ENCODE measurements around the gene ADGB. TPM values are rescaled to one million over a fixed set of nuclear protein-coding genes. Genes with fewer than 3 reads are reported as not detected.

The ADGB gene
- total RNA-seq, 1 donor from 2014 or later = 0.31 TPM

DNA sequence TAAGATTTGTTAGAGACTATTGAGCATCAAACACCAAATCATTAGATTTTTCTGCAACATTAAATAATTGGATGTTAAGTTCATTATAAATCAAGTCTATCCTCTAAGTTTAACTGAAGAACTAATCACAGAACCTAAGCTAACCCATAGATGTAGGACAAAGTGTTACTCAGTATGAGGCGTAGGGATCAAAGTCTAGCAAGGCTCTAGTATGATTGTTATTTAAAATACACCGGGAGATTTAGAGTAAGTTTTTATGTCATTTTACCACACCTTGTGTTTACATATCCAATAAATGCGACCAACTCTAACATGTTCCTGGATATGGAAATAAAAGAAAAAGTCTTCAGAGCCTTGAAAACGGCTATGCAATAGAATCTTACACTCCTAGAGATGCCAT is 2.6 kb downstream of the ADGB start:
- H3K4me3 Mint-ChIP-seq = no peak overlapping the region
- no peak for DNase-seq (ENCODE audit: extremely low spot score, unreplicated experiment)
- H3K4me1 Mint-ChIP-seq (ENCODE audit: unreplicated experiment) = peaks cover 7% of the 10 kb centered on the region
- no peaks in the 10 kb centered on the region for H3K9me3 Mint-ChIP-seq
- no peaks in the 10 kb centered on the region for H3K27me3 Mint-ChIP-seq
- H3K36me3 Mint-ChIP-seq = no peaks in the 10 kb centered on the region
- TF ChIP-seq, protein P1, sequence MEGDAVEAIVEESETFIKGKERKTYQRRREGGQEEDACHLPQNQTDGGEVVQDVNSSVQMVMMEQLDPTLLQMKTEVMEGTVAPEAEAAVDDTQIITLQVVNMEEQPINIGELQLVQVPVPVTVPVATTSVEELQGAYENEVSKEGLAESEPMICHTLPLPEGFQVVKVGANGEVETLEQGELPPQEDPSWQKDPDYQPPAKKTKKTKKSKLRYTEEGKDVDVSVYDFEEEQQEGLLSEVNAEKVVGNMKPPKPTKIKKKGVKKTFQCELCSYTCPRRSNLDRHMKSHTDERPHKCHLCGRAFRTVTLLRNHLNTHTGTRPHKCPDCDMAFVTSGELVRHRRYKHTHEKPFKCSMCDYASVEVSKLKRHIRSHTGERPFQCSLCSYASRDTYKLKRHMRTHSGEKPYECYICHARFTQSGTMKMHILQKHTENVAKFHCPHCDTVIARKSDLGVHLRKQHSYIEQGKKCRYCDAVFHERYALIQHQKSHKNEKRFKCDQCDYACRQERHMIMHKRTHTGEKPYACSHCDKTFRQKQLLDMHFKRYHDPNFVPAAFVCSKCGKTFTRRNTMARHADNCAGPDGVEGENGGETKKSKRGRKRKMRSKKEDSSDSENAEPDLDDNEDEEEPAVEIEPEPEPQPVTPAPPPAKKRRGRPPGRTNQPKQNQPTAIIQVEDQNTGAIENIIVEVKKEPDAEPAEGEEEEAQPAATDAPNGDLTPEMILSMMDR (conservative IDR thresholded peaks at IDR 0.05) = no peak
- H3K27ac Mint-ChIP-seq = no peak overlapping the region

- H3K4me3 Mint-ChIP-seq = no peak overlapping the region
- no peaks in the 10 kb centered on the region for H3K9me3 Mint-ChIP-seq
- peaks cover 7% of the 10 kb centered on the region for H3K4me1 Mint-ChIP-seq (ENCODE audit: unreplicated experiment)
- no peaks in the 10 kb centered on the region for H3K27me3 Mint-ChIP-seq
- no peaks in the 10 kb centered on the region for H3K36me3 Mint-ChIP-seq
- no peak for DNase-seq (ENCODE audit: extremely low spot score, unreplicated experiment)
- TF ChIP-seq, protein P1 (conservative IDR thresholded peaks at IDR 0.05) = no peak
- H3K27ac Mint-ChIP-seq = no peak overlapping the region
Observed at GRCh38 chr6:146602526-146602925, 3.8 kb downstream of the ADGB start.

GRCh38 chr6:146613947-146614346 is 15.2 kb downstream of the ADGB start:
- Mint-ChIP-seq H3K27me3 (no peaks in the 10 kb centered on the region), H3K36me3 (no peaks in the 10 kb centered on the region), H3K9me3 (no peaks in the 10 kb centered on the region), H3K4me1 (ENCODE audit: unreplicated experiment) (no peaks in the 10 kb centered on the region), H3K4me3 (no peak overlapping the region), H3K27ac (no peak overlapping the region)
- DNase-seq (ENCODE audit: extremely low spot score, unreplicated experiment) = no peak
- TF ChIP-seq, protein P1 (conservative IDR thresholded peaks at IDR 0.05) = no peak

- Mint-ChIP-seq H3K27ac (no peak overlapping the region), H3K9me3 (peaks cover 3% of the 10 kb centered on the region), H3K36me3 (no peaks in the 10 kb centered on the region), H3K4me1 (ENCODE audit: unreplicated experiment) (no peaks in the 10 kb centered on the region), H3K4me3 (no peak overlapping the region), H3K27me3 (no peaks in the 10 kb centered on the region)
- no peak for DNase-seq (ENCODE audit: extremely low spot score, unreplicated experiment)
- TF ChIP-seq, protein P1 (conservative IDR thresholded peaks at IDR 0.05) = no peak
Observed at GRCh38 chr6:146620655-146621054, 21.9 kb downstream of the ADGB start.

- Mint-ChIP-seq H3K27ac (no peak overlapping the region), H3K36me3 (no peaks in the 10 kb centered on the region), H3K27me3 (peaks cover 2% of the 10 kb centered on the region), H3K4me3 (no peak overlapping the region), H3K9me3 (no peaks in the 10 kb centered on the region), H3K4me1 (ENCODE audit: unreplicated experiment) (no peaks in the 10 kb centered on the region)
- TF ChIP-seq, protein P1 (conservative IDR thresholded peaks at IDR 0.05) = no peak
- no peak for DNase-seq (ENCODE audit: extremely low spot score, unreplicated experiment)
Observed at GRCh38 chr6:146628350-146628749, 29.6 kb downstream of the ADGB start.

- Mint-ChIP-seq H3K27me3 (peaks cover 2% of the 10 kb centered on the region), H3K4me1 (ENCODE audit: unreplicated experiment) (no peaks in the 10 kb centered on the region), H3K4me3 (no peak overlapping the region), H3K9me3 (no peaks in the 10 kb centered on the region), H3K36me3 (no peaks in the 10 kb centered on the region), H3K27ac (no peak overlapping the region)
- DNase-seq (ENCODE audit: extremely low spot score, unreplicated experiment) = no peak
- TF ChIP-seq, protein P1 (conservative IDR thresholded peaks at IDR 0.05) = no peak
Observed at GRCh38 chr6:146634022-146634421, 35.2 kb downstream of the ADGB start.
